HepG2 (cell line): ENCODE measurements around the gene BTBD8. TPM values are rescaled to one million over a fixed set of nuclear protein-coding genes. Genes with fewer than 3 reads are reported as not detected.

Experiments
- ATAC-seq: fragments of 200-7000 bp; cut with Tn5 transposase; 3 replicates; pipeline ENCODE4 v1.9.1; 2020; ENCODE audit warnings: mild to moderate bottlenecking, moderate library complexity
- BruUV-seq: library from RNA; stranded (reverse); fragments of 400-500 nt; replicated peaks from 2 replicates; lab custom pipeline; 2021; lab: Mats Ljungman, UMichigan
- CTCF ChIA-PET: fragments of 300-600 bp; formaldehyde crosslinking; extraction: SDS; loops from one replicate; lab custom pipeline; 2021; ENCODE audit warnings: low total read pairs, inconsistent platforms, low intra/inter-chr PET ratio; lab: Yijun Ruan, JAX
- POLR2A ChIA-PET: fragments of 350-600 bp; sonication (Branson Sonifier 250); formaldehyde crosslinking; loops from one replicate; lab custom pipeline; 2020; ENCODE audit warnings: antibody characterized with exemption, inconsistent platforms; lab: Yijun Ruan, JAX
- DNase-seq: peaks from one replicate; pipeline ENCODE4 v3.0.0-alpha.2; 2015; ENCODE audit warnings: low spot score
- FAIRE-seq: peaks from 3 replicates; lab custom pipeline; 2011; peaks lifted over from hg19 to GRCh38; lab: Jason Lieb, UNC
- H2AFZ ChIP-seq: one replicate; pipeline ENCODE4 v1.6.1; 2011; ENCODE audit warnings: low read length, inconsistent platforms
- H3K27ac ChIP-seq: fragments of 300-600 bp; 3 replicates; pipeline ENCODE4 v1.8.0; 2011; ENCODE audit warnings: mixed run types, mild to moderate bottlenecking, mixed read lengths, low read length, inconsistent platforms; ENCODE audit not compliant: insufficient read depth; ENCODE audit errors: extremely low read length
- H3K27me3 ChIP-seq, 2 experiments: fragments of 200-600 bp in 1 of 2; 2 replicates in 1 of 2; 3 replicates in 1 of 2; pipeline versions ENCODE4 v1.6.0 to v1.8.0; 2011; ENCODE audit warnings: low read length in 2 of 2, mild to moderate bottlenecking in 2 of 2, moderate library complexity in 2 of 2, inconsistent platforms in 1 of 2; ENCODE audit not compliant: insufficient read depth in 2 of 2, control insufficient read depth in 1 of 2
- H3K36me3 ChIP-seq, 2 experiments: fragments of 200-600 bp in 1 of 2; replicated peaks in 1 of 2; 2 replicates in 1 of 2; 3 replicates in 1 of 2; pipeline versions ENCODE4 v1.5.1 to v1.8.0; 2011; ENCODE audit warnings: low read length in 2 of 2, inconsistent platforms in 1 of 2; ENCODE audit not compliant: insufficient read depth in 2 of 2, control insufficient read depth in 1 of 2
- H3K4me1 ChIP-seq: 2 replicates; pipeline ENCODE4 v1.5.1; 2012; ENCODE audit warnings: low read length, inconsistent platforms; ENCODE audit not compliant: insufficient read depth
- H3K4me2 ChIP-seq: 2 replicates; pipeline ENCODE4 v1.6.0; 2011; ENCODE audit warnings: low read depth, low read length, inconsistent platforms
- H3K4me3 ChIP-seq, 3 experiments: fragments of 200-600 bp in 1 of 3; sonication (generic), shearing (Covaris generic) in 1 of 3; replicated peaks in 1 of 3; 2 replicates each; pipeline ENCODE4 v1.5.1; 2011 to 2016; ENCODE audit warnings: low read length in 3 of 3, inconsistent platforms in 2 of 3, low read depth in 2 of 3, mild to moderate bottlenecking in 2 of 3, control low read depth in 1 of 3, mixed read lengths in 1 of 3; ENCODE audit not compliant: insufficient read depth in 1 of 3
- H3K79me2 ChIP-seq: one replicate; pipeline ENCODE4 v1.6.1; 2011; ENCODE audit warnings: low read length, inconsistent platforms; ENCODE audit not compliant: insufficient read depth
- H3K9ac ChIP-seq: 2 replicates; pipeline ENCODE4 v1.6.0; 2011; ENCODE audit warnings: mild to moderate bottlenecking, low read depth, low read length, inconsistent platforms; ENCODE audit not compliant: insufficient read depth
- H3K9me3 ChIP-seq: 2 replicates; pipeline ENCODE4 v1.5.1; 2012; ENCODE audit warnings: mild to moderate bottlenecking, low read length
- H4K20me1 ChIP-seq: 2 replicates; pipeline ENCODE4 v1.6.0; 2011; ENCODE audit warnings: inconsistent platforms, mild to moderate bottlenecking, low read length, moderate library complexity; ENCODE audit not compliant: insufficient read depth
- ATRX ChIP-seq: sonication (generic); formaldehyde crosslinking; IDR thresholded peaks from 2 replicates; pipeline ENCODE4 v1.4.0; 2020; ENCODE audit warnings: missing genetic modification reagents, borderline replicate concordance
- BCL6 ChIP-seq: IDR thresholded peaks from 2 replicates; pipeline ENCODE4 v1.6.1; 2016; ENCODE audit warnings: missing genetic modification reagents, missing compliant biosample characterization
- ELF4 ChIP-seq: sonication (generic); formaldehyde crosslinking; IDR thresholded peaks from 2 replicates; pipeline ENCODE4 v1.5.0; 2020; ENCODE audit warnings: missing genetic modification reagents, mild to moderate bottlenecking, moderate library complexity, borderline replicate concordance
- HNRNPLL ChIP-seq: fragments of 200-400 bp; formaldehyde crosslinking; IDR thresholded peaks from 2 replicates; pipeline ENCODE4 v1.6.1; 2017; ENCODE audit warnings: mild to moderate bottlenecking, low read depth, low read length; ENCODE audit not compliant: poor library complexity, severe bottlenecking
- MEIS1 ChIP-seq: sonication (generic); formaldehyde crosslinking; IDR thresholded peaks from 2 replicates; pipeline ENCODE4 v1.9.0; 2021; ENCODE audit warnings: mild to moderate bottlenecking, missing genetic modification reagents, moderate library complexity, borderline replicate concordance
- ONECUT2 ChIP-seq: sonication (generic); formaldehyde crosslinking; IDR thresholded peaks from 2 replicates; pipeline ENCODE4 v1.4.0; 2020; ENCODE audit warnings: missing genetic modification reagents
- PHF20 ChIP-seq: sonication (generic); formaldehyde crosslinking; IDR thresholded peaks from 2 replicates; pipeline ENCODE4 v1.5.0; 2020; ENCODE audit warnings: mild to moderate bottlenecking, missing genetic modification reagents
- SNAPC2 ChIP-seq: sonication (generic); formaldehyde crosslinking; IDR thresholded peaks from 2 replicates; pipeline ENCODE4 v1.8.1; 2022; ENCODE audit warnings: mild to moderate bottlenecking, missing genetic modification reagents
- SSRP1 ChIP-seq: IDR thresholded peaks from 2 replicates; pipeline ENCODE4 v1.6.1; 2016; ENCODE audit warnings: control low read depth
- ZFP36 ChIP-seq: fragments of 150-350 bp; IDR thresholded peaks from 2 replicates; pipeline ENCODE4 v1.6.1; 2018; ENCODE audit warnings: borderline replicate concordance, low read length, low read depth; ENCODE audit not compliant: partially characterized antibody
- ZNF768 ChIP-seq: sonication (generic); formaldehyde crosslinking; IDR thresholded peaks from 2 replicates; pipeline ENCODE4 v1.4.0; 2020; ENCODE audit warnings: missing genetic modification reagents
- WGBS: methylation state at CpG from one replicate; pipeline ENCODE4 v1.1.6; 2017; ENCODE audit warnings: low lambda C conversion rate; 5-methylcytosine and 5-hydroxymethylcytosine counted together
- in situ Hi-C: cut with HindIII; loops from 2 replicates; pipeline ENCODE4 v1.10.0; 2017; ENCODE audit warnings: low pct_unique_long_range_greater_than_20kb; ENCODE audit not compliant: extremely low pct_ligation_motif_present
- intact Hi-C: fragments of 100-400 bp; cut with micrococcal nuclease; formaldehyde crosslinking; loops from one replicate; pipeline ENCODE4 v1.10.0; 2022; ENCODE audit not compliant: unreplicated experiment
- polyA plus RNA-seq, 8 experiments: library from polyadenylated mRNA; depleted of rRNA in 3 of 8; stranded (reverse) in 7 of 8; unstranded in 1 of 8; fragments of >200 nt; fragmentation: Illumina TruSeq in 4 of 8; extraction: Trizol in 4 of 8; gene quantifications; 2 replicates each; pipeline versions ENCODE4 v1.2.1 to v1.2.3, GENCODE V29; 2011 to 2016; ENCODE audit warnings: low read depth in 4 of 8, missing spikeins in 1 of 8, mixed read lengths in 1 of 8; ENCODE audit not compliant: insufficient read depth in 1 of 8
- total RNA-seq, 5 experiments: library from RNA; depleted of rRNA; stranded (reverse); fragments of >200 nt; fragmentation: Illumina TruSeq; extraction: Trizol; gene quantifications; 2 replicates each; pipeline ENCODE4 v1.2.3, GENCODE V29; 2016; ENCODE audit warnings: low read depth in 1 of 5
- TF ChIP-seq, protein P1 (sequence below): IDR thresholded peaks from 2 replicates; pipeline ENCODE4 v1.4.0; 2020; ENCODE audit warnings: mild to moderate bottlenecking, missing genetic modification reagents

Gene BTBD8
- total and polyA plus RNA-seq, 2 of the 13 experiments (the other 11 are each of a cell fraction or from before 2014, with no cell fraction given), result 0.41 to 1.8 TPM

DNA sequence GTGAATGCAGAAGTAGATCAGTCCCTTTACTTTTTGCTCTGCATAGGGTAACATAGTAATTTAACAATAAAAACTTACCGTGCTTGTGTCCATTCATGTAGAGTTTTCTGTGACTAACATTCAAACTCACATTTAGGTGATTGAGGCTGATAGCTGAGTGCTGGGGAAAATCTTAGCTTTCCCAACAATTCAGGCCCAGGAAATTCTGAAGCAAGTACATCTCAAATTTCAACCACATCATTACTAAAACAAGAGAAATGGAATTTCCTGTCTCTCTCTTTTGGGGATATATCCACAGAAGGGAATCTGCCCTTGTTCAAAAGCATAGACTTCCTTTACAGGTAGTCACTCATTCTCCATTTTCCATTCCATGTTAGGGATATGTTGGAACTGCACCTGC lies 104.5 kb downstream of the BTBD8 start:
- ChIA-PET POLR2A (no interaction called here), CTCF (no interaction called here)
- no peaks in the 10 kb centered on the region for H3K27me3 ChIP-seq
- no peak overlapping the region for H3K4me2 ChIP-seq
- TF ChIP-seq, protein P1, sequence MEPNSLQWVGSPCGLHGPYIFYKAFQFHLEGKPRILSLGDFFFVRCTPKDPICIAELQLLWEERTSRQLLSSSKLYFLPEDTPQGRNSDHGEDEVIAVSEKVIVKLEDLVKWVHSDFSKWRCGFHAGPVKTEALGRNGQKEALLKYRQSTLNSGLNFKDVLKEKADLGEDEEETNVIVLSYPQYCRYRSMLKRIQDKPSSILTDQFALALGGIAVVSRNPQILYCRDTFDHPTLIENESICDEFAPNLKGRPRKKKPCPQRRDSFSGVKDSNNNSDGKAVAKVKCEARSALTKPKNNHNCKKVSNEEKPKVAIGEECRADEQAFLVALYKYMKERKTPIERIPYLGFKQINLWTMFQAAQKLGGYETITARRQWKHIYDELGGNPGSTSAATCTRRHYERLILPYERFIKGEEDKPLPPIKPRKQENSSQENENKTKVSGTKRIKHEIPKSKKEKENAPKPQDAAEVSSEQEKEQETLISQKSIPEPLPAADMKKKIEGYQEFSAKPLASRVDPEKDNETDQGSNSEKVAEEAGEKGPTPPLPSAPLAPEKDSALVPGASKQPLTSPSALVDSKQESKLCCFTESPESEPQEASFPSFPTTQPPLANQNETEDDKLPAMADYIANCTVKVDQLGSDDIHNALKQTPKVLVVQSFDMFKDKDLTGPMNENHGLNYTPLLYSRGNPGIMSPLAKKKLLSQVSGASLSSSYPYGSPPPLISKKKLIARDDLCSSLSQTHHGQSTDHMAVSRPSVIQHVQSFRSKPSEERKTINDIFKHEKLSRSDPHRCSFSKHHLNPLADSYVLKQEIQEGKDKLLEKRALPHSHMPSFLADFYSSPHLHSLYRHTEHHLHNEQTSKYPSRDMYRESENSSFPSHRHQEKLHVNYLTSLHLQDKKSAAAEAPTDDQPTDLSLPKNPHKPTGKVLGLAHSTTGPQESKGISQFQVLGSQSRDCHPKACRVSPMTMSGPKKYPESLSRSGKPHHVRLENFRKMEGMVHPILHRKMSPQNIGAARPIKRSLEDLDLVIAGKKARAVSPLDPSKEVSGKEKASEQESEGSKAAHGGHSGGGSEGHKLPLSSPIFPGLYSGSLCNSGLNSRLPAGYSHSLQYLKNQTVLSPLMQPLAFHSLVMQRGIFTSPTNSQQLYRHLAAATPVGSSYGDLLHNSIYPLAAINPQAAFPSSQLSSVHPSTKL (CRISPR knock-in tag), result no peak
- TF ChIP-seq SNAPC2 (CRISPR knock-in tag) (no peak), SSRP1 (CRISPR knock-in tag) (no peak), ZNF768 (CRISPR knock-in tag) (no peak), MEIS1 (CRISPR knock-in tag) (no peak), ONECUT2 (CRISPR knock-in tag) (no peak), BCL6 (CRISPR knock-in tag) (no peak), ATRX (CRISPR knock-in tag) (no peak), PHF20 (CRISPR knock-in tag) (no peak), HNRNPLL (no peak), ELF4 (CRISPR knock-in tag) (no peak), ZFP36 (no peak)
- ATAC-seq (no peak), DNase-seq (no peak), FAIRE-seq (no peak)
- BruUV-seq, result no TSS peak
- H3K79me2 ChIP-seq, result no peaks in the 10 kb centered on the region
- H3K4me3 ChIP-seq, result no peak overlapping the region
- no peaks in the 10 kb centered on the region for H3K36me3 ChIP-seq
- H3K4me1 ChIP-seq, result no peaks in the 10 kb centered on the region
- 68% methylated on average over 1 of the region's 1 CpG for WGBS
- H3K9ac ChIP-seq, result no peak overlapping the region
- in situ Hi-C loops, result no loop called here
- H3K27ac ChIP-seq, result no peak overlapping the region
- intact Hi-C loops, result no loop called here
- H4K20me1 ChIP-seq, result no peaks in the 10 kb centered on the region
- no peak overlapping the region for H2AFZ ChIP-seq
- H3K9me3 ChIP-seq, result no peaks in the 10 kb centered on the region
